Measurements from ENCODE around the gene KSR2. TPM values are rescaled to one million over a fixed set of nuclear protein-coding genes. Genes with fewer than 3 reads are reported as not detected.

KSR2 gene
- total RNA-seq, 1 donor from 2014 or later: 0.28 TPM

GRCh38 chr12:117486840-117487659, 481.7 kb downstream of the KSR2 start:
- ATAC-seq: no peak

- no peak for ATAC-seq
These were observed 482.6 kb downstream of the KSR2 start for GRCh38 chr12:117485984-117486839.

- no peak for ATAC-seq
These were observed 483.9 kb downstream of the KSR2 start for GRCh38 chr12:117484901-117485300.

DNA sequence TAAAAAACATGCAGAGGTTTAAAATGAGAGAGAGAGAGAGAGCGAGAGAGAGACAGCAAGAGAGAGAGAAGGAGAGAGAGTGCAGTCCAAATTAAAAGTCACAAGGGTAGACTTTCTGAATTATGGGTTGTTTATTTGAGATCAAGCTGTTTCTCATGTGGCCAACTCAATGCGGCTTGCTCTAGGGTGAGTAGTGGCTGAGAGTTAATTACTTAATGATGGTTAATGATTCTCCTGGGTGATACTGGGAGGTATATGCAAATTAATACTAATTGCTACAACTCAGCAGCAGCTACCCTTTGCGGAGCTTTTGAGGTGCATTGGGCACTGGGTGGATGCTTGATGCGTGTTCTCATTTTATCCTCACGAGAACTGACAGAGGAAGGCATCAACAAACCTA, 485.3 kb downstream of the KSR2 start:
- ATAC-seq: no peak

GRCh38 chr12:117481470-117481869, 487.3 kb downstream of the KSR2 start:
- ATAC-seq: peak; percentile 54

DNA sequence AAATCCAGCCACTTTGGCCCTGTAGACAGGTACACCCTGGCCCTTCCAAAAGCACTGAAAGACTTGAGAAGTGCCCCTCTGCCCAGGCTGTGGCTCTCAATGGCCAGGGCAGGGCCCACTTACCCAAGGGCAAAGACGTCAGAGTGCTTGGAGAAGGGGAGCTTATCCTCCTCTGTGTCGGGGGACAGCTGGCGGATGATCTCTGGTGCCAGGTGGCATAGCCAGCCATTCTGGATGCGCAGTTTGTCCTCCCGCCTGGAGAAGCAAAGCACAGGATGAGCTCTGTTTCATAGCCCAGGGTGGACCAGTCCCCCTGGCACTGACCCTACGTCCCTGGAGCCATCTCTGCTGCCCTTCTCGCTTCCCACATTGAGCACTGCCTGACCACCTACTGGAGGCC, 492.4 kb downstream of the KSR2 start:
- no peak for ATAC-seq

GRCh38 chr12:117473856-117474255, 494.9 kb downstream of the KSR2 start:
- ATAC-seq: no peak

GRCh38 chr12:117472983-117473382, 495.8 kb downstream of the KSR2 start:
- no peak for ATAC-seq

- ATAC-seq: no peak
These were observed 498.0 kb downstream of the KSR2 start for GRCh38 chr12:117470804-117471203.

GRCh38 chr12:117469883-117470483, 498.8 kb downstream of the KSR2 start:
- no peak for ATAC-seq

- no peak for ATAC-seq
These were observed 500.8 kb downstream of the KSR2 start for GRCh38 chr12:117468016-117468415.

DNA sequence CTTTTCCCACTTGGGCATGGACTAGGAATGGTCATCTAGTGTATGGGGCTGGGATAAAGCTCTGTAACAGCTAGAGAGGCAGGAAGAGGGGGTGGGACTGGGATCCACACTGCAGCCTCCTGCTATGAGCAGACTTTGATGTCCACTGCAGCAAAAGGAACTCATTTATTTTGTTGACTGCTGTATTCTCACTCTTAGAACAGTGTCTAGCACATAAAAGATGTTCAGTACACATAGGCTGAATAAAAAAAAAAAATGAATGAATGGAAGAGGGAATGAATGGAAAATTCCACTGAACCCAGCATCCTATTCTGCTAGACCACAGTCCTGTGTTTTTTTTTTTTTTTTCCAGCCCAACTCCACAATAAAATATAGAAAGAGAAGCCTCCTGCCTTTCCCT, 501.2 kb downstream of the KSR2 start:
- ATAC-seq: no peak

DNA sequence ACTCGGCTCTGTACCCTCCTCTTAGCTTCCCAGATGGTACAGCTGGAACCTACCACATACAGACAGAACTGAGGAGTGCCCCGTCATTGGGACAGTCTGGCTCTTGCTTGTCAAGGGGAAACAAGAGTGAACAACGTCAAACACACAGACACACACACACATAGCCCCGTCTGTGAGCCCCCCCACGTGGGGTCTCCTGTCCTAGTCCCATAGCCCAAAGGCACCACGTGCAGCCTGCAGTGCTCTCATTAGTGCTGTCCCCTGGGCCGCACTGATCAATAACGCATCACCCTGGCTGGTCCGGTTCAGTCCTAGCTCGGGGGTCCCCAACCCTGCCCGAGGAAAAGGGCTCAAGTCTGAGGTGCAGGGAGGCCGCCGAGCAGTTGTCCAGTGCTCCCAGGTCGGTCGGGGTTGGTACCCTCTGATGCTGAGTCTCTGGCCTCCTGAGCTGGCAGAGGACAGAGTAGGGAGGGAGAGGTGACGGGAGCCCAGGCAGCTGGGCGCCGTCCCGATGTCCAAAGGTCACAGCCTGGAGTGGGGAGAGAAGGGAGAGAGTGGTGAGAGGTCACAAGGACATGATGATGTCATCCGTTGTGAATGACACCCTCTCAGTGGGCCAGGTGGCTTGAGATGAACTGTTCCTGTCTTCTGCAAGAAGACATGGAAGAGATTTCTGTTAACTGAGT, 502.0 kb downstream of the KSR2 start:
- ATAC-seq: no peak

- ATAC-seq: no peak
These were observed 507.1 kb downstream of the KSR2 start for GRCh38 chr12:117461732-117462131.

- ATAC-seq: no peak
These were observed 509.6 kb downstream of the KSR2 start for GRCh38 chr12:117459229-117459628.

GRCh38 chr12:117457189-117457588, 511.6 kb downstream of the KSR2 start:
- ATAC-seq: no peak

- ATAC-seq: no peak
These were observed 512.7 kb downstream of the KSR2 start for GRCh38 chr12:117456076-117456475.

DNA sequence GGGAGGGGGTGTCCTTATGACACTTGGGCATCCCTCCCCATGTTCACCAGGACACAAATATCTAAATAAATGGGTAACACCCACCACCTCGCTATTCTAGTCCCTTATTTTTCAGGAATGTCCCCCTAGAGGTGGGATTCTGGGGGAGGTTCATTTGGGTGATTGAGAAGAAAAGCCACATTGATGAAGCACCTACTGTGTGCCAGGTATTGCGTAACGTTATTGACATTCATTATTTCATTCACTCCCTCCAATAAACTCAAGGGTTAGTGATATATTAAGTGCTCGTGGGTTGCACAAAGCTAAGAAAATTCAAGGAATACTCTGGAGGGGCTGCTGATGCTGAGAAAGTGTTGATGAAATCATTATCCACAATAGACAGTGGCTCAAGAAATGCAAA, 514.8 kb downstream of the KSR2 start:
- ATAC-seq: no peak

- ATAC-seq: no peak
These were observed 516.7 kb downstream of the KSR2 start for GRCh38 chr12:117452112-117452511.

DNA sequence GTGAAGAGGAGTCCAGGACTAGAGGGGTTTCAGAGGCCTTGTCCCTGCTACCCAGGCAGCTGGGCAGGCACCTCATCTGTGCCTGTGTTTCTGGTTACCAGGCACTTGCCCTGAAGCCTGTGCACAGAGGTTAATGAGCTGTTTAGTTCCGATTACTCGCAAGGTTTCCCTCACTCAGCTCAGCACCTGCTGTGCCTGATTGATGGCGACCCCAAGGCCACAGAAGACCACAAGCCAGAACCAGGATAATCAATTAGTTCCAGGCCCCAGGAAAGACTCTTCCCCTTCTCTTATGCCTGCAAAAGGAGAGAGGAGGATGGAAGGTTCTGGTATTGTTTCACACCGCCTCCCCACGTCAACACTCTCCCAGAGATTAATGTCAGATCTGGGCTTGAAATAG, 518.6 kb downstream of the KSR2 start:
- ATAC-seq: no peak

GRCh38 chr12:117447665-117448366, 521.0 kb downstream of the KSR2 start:
- ATAC-seq: no peak

DNA sequence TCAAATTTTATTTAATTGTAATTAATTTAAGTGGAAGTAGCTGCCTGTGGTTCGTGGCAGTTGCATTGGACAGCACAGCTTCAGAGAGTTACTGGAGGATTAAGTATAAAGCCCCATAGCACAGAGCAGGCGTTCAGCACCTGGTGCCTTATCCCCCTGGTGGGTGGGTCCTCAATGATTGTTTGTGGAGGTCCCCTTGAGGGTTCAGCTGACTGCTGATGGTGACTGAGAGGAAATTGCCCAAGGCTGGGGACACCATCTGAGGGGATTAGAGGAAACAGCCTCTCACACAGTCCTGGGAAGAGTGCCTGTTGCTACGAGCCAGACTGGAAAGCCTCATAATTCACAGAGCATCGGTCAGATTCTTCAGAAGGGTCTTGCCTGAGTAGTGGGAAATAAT, 524.0 kb downstream of the KSR2 start:
- no peak for ATAC-seq
